Thoracic aorta (tissue), 2 donors: ENCODE data around the gene PABPN1L. TPM values are rescaled to one million over a fixed set of nuclear protein-coding genes. Genes with fewer than 3 reads are reported as not detected.

ENCODE experiments used
- ATAC-seq: fragments of 150-250 bp; one replicate; pipeline ENCODE4 v1.8.0; 2017; ENCODE audit warnings: low read depth; ENCODE audit not compliant: insufficient number of reproducible peaks, low FRiP score
- DNase-seq: peaks from one replicate; pipeline ENCODE4 v3.0.0-alpha.2; 2020; ENCODE audit warnings: low spot score
- H3K27ac ChIP-seq, 2 donors: fragments of 200-600 bp; sonication (generic); 1 replicate in 1 of 2; 2 replicates in 1 of 2; pipeline ENCODE4 v1.5.1; 2016; ENCODE audit warnings: mild to moderate bottlenecking in 2 of 2, moderate library complexity in 2 of 2
- H3K27me3 ChIP-seq: fragments of 200-600 bp; sonication (generic); replicated peaks from 2 replicates; pipeline ENCODE4 v1.6.0; 2016; ENCODE audit warnings: mild to moderate bottlenecking; ENCODE audit not compliant: insufficient read depth
- H3K36me3 ChIP-seq: fragments of 200-600 bp; sonication (generic); one replicate; pipeline ENCODE4 v1.5.1; 2016
- H3K4me1 ChIP-seq, 2 donors: fragments of 200-600 bp; sonication (generic); 1 replicate in 1 of 2; 2 replicates in 1 of 2; pipeline versions ENCODE4 v1.5.1 to v1.6.0; 2016; ENCODE audit warnings: low read depth in 2 of 2, mild to moderate bottlenecking in 1 of 2; ENCODE audit not compliant: control insufficient read depth in 1 of 2
- H3K4me3 ChIP-seq: fragments of 200-600 bp; sonication (generic); 2 replicates; pipeline ENCODE4 v1.5.1; 2016; ENCODE audit warnings: mild to moderate bottlenecking
- H3K9me3 ChIP-seq: fragments of 200-600 bp; sonication (generic); 2 replicates; pipeline ENCODE4 v1.5.1; 2016
- total RNA-seq, 2 donors: library from RNA; depleted of rRNA; stranded (reverse); fragments of >200 nt; gene quantifications; one replicate each; pipeline versions ENCODE4 v1.1.0 to v1.2.3, GENCODE V29; 2016
- TF ChIP-seq, protein P1 (sequence below): fragments of 200-600 bp; sonication (generic); IDR thresholded peaks from one replicate; pipeline ENCODE4 v1.5.1; 2019; ENCODE audit warnings: antibody characterized with exemption

Gene PABPN1L
- total RNA-seq, 2 donors from 2014 or later, result not detected

- Histone ChIP-seq H3K27me3 (no peaks in the 10 kb centered on the region), H3K27ac (no peak overlapping the region), H3K9me3 (no peaks in the 10 kb centered on the region), H3K4me1 (peaks cover 6 to 7% of the 10 kb centered on the region in 2 donors), H3K36me3 (no peaks in the 10 kb centered on the region), H3K4me3 (no peak overlapping the region)
- ATAC-seq (no peak), DNase-seq (no peak)
- TF ChIP-seq, protein P1, sequence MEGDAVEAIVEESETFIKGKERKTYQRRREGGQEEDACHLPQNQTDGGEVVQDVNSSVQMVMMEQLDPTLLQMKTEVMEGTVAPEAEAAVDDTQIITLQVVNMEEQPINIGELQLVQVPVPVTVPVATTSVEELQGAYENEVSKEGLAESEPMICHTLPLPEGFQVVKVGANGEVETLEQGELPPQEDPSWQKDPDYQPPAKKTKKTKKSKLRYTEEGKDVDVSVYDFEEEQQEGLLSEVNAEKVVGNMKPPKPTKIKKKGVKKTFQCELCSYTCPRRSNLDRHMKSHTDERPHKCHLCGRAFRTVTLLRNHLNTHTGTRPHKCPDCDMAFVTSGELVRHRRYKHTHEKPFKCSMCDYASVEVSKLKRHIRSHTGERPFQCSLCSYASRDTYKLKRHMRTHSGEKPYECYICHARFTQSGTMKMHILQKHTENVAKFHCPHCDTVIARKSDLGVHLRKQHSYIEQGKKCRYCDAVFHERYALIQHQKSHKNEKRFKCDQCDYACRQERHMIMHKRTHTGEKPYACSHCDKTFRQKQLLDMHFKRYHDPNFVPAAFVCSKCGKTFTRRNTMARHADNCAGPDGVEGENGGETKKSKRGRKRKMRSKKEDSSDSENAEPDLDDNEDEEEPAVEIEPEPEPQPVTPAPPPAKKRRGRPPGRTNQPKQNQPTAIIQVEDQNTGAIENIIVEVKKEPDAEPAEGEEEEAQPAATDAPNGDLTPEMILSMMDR, result no peak
Measured at GRCh38 chr16:88850531-88851199, 15.8 kb downstream of the PABPN1L start.

- TF ChIP-seq, protein P1, result no peak
- ATAC-seq (no peak), DNase-seq (no peak)
- Histone ChIP-seq H3K9me3 (no peaks in the 10 kb centered on the region), H3K27me3 (no peaks in the 10 kb centered on the region), H3K4me1 (no peaks in the 10 kb centered on the region), H3K36me3 (no peaks in the 10 kb centered on the region), H3K27ac (no peak overlapping the region), H3K4me3 (no peak overlapping the region)
Measured at GRCh38 chr16:88848557-88848956, 17.9 kb downstream of the PABPN1L start.

DNA sequence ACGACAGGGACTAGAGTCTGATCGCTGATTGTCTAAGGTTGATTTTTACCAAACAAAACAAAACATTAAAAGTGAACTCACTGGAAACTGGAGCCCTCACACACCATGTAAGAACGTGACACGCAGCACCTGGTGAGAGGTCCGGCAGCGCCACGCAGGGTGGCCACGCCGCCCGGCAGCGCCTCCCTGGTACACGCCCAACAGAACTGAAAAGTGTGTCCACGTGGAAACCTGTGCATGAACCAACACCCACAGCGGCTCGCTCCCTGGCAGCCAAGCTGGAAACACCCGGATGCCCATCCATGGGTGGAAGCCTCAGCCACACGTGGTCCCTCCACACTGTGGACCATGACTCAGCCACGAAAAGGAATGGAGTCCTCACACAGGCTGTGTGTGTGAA is 18.8 kb downstream of the PABPN1L start:
- no peak overlapping the region for H3K4me3 ChIP-seq
- ATAC-seq (no peak), DNase-seq (no peak)
- TF ChIP-seq, protein P1, result no peak
- no peaks in the 10 kb centered on the region for H3K36me3 ChIP-seq
- no peaks in the 10 kb centered on the region for H3K4me1 ChIP-seq
- no peaks in the 10 kb centered on the region for H3K9me3 ChIP-seq
- no peaks in the 10 kb centered on the region for H3K27me3 ChIP-seq
- H3K27ac ChIP-seq, result no peak overlapping the region

DNA sequence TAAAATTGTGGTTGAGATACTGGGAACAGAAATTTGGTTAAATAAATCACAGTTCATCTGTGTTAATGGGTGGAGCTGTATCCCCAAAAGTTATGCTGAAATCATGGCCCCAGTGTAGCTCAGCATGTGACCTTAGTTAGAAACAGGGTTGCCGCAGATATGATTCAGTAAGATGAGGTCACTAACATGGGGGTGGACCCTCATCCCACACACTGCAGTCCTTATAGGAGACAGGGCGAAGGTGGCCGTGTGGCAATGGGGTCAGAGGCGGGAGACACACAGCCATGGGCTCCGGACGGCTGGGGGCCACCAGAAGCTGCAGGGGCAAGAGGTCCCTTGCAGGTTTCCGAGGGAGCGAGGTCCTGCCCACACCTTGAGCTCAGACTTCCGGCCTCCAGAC is 20.4 kb downstream of the PABPN1L start:
- TF ChIP-seq, protein P1, result no peak
- Histone ChIP-seq H3K27ac (no peak overlapping the region), H3K36me3 (no peaks in the 10 kb centered on the region), H3K4me3 (no peak overlapping the region), H3K4me1 (no peaks in the 10 kb centered on the region), H3K27me3 (no peaks in the 10 kb centered on the region), H3K9me3 (no peaks in the 10 kb centered on the region)
- ATAC-seq, result no peak
- no peak for DNase-seq

DNA sequence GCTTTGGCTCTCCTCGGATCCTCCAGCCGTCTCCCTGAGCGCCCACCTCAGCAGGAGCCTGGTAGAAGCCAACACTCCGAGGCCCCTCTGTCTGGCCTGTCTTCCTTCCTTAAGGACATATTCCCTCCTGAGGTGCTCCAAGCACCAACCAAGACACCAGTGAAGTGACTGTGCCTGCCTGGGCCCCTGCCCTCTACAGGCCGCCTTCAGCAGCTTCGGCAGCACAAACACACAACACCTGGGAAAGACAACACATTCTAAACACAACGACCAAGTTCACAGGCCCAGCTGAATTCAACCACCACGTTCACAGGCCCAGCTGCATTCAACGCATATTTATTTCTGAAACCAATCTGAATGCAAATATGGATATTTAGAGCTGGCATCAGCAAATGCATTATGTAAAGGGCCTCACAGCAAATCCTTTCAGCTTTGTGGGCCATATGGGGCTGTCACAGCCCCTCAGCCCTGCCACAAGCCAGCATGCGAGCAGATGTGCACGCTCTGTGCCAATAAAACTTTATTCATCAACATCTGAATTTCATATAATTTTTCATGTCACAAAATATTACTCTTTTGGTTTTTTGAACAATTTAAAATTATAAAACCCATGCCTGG is 21.9 kb downstream of the PABPN1L start:
- DNase-seq (no peak), ATAC-seq (no peak)
- Histone ChIP-seq H3K4me1 (no peaks in the 10 kb centered on the region), H3K36me3 (peaks cover 11% of the 10 kb centered on the region), H3K9me3 (no peaks in the 10 kb centered on the region), H3K27me3 (no peaks in the 10 kb centered on the region), H3K4me3 (no peak overlapping the region), H3K27ac (no peak overlapping the region)
- TF ChIP-seq, protein P1, result no peak
